Activated CD8-positive, alpha-beta memory T cell treated with anti-CD3 and anti-CD28 coated beads, Interleukin-2, amount 50 U/mL, for 1 hour (primary cell): Measurements from ENCODE around the gene KIAA1671.

ENCODE experiments used
- DNase-seq: peaks from one replicate; pipeline ENCODE4 v3.0.0-alpha.2; 2020; ENCODE audit errors: extremely low read depth

KIAA1671 gene

GRCh38 chr22:24952837-24953383 is 394 bp downstream of the KIAA1671 start:
- DNase-seq, result no peak

DNA sequence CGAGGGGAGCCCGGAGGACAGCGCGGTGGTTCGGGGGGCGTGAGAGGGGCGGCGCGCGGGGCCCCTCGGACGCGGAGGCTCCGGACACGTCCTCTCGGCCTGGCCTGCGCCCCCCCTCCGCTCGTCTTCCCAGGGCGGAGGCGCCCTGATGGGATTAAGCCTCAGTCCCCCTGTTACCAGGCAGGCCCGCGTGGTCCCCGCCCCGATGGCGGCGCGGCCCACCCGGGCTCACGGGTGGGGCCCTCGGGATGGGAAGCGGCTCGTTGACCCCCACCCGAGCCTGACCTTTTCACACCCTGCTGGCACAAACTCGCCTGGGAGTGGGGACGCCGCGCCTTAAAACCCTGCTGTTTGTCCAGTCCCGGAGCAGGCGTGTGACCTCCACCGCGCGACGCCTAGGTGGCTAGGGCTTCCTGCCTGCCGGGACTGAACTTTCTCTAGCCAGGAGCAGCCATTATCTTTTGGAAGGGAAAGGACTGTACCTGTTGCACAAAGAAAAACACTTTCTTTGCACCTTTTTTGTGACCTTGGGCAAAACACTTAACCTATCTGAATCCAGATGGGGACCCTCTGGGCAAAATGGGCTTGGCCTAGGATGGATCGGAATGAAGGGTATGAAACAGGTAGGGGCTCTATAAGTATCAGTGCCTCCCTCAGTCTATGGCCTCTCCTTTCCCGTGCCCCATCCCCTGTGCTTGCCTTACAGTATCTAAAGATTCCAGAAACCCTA is 1.0 kb downstream of the KIAA1671 start:
- DNase-seq, result no peak

DNA sequence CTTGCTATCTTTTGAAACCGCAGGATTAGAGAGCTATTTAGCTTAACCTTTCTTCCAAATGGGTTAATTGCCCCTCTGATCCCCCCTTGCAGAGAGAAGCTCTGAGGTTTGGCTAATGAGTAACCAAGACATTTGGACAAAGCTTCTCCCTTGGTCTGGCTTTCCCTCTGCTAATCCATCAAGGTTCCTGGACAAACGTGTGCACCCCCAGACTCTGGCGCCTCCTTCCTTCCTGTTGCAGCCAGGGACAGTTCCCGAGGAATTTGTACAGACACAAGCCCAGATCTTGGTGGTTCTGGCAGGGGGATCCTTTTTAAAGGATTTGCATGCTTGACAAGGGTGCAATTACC is 1.6 kb downstream of the KIAA1671 start:
- no peak for DNase-seq

- no peak for DNase-seq
Observed at GRCh38 chr22:24954856-24955255, 2.3 kb downstream of the KIAA1671 start.

GRCh38 chr22:24957043-24957442 is 4.5 kb downstream of the KIAA1671 start:
- DNase-seq, result no peak

DNA sequence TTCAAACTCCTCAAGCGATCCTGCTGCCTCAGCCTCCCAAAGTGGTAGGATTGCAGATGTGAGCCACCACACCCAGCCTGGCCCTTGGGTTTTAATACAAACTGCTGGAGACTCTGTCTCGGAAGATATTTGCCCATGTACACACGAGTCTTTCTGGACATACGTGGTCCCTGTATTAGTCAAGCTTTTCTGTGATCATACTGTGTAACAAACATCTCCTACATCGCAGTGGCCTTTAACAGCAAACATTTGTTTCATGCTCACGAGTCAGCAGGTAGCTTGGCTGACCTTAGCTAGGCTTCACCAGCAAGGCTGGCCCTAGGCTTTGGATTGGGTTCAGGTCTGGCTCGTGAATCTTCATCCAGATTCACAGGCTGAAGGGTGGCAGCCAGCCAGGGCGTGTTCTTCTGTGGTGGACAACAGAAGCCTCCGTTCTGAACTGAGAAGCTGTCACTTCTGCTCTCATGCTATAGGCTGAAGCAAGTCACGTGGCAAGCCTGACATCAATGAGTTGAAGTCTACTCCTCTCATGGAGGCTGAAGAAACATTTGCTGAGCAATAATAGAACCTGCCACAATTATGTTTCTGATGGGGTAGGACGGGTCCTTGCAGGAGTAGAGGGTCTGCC is 8.8 kb downstream of the KIAA1671 start:
- DNase-seq, result no peak

DNA sequence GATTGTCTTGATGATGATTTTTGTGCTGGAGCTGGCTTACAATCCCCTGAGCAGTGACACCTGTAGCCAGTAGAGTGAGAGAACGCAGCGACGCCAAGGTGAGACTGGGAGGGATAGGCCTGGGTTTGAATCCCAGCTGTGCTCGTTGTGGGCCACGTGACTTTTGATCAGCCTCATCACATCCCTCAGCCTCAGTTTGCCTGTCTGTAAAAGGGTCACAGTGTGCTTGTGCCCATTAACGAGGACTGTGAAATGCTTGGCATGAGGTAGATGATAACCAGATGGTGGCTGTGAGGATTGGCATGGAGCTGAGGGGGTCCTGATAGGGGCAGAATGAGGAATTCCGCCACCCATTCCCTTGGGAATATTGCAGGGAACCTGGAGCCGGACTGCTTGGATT is 9.6 kb downstream of the KIAA1671 start:
- DNase-seq, result no peak

DNA sequence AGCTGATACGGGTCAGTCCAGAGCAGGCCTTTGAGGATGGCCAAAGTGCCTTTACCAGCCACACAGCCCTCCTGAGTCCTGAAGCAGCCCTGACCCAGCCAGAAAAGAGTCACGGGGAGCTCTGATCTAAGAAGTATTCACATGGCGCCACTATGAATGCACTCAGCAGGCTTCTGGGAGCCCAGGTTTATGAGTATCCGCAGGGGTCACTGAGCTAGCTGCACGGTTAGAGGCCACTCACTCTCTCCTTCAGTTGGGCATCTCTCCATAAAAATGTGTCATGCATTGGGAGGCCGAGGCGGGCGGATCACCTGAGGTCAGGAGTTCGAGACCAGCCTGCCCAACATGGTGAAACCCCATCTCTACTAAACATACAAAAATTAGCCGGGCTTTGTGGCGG is 10.3 kb downstream of the KIAA1671 start:
- no peak for DNase-seq

GRCh38 chr22:24964441-24964840 is 11.9 kb downstream of the KIAA1671 start:
- no peak for DNase-seq

DNA sequence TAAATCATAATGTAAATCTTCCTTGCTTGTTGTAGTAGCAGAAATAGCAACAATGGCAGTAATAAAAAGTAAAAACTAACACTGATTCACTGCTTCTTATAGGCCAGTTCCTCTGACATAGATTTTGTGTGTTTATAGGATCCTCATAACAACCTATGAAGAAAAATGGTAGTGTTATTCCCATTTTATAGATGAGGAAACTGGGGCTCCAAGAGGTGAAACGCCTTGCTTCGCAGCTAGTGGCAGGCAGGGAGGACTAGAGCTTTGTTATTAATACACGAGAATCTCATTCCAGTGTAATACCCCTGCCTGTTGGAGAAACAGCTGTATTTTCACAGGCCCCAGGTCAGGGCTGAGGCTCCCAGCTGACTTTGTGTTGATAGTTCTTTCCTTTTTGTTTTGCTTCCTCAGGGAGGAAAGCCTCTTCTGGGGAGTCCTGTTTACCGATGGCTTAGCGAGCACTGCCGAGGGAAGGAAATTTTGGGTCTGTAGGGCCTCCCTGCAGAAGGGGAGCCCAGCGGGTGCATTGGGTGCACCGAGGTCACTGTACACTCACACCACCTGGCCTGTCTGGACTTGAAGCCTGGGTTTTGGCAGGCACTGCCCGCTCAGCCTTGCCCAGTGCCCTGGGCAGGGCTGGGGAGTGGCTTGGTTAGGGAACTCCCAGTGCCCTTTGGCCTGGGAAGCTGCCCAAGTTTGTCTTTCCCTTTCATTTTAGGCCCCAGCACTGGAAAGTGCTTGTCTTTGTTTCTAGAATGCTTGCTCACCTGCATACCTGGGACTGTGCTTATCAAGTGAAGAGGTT is 13.5 kb downstream of the KIAA1671 start:
- no peak for DNase-seq

GRCh38 chr22:24968066-24968561 is 15.6 kb downstream of the KIAA1671 start:
- no peak for DNase-seq

GRCh38 chr22:24969560-24970301 is 17.2 kb downstream of the KIAA1671 start:
- no peak for DNase-seq

DNA sequence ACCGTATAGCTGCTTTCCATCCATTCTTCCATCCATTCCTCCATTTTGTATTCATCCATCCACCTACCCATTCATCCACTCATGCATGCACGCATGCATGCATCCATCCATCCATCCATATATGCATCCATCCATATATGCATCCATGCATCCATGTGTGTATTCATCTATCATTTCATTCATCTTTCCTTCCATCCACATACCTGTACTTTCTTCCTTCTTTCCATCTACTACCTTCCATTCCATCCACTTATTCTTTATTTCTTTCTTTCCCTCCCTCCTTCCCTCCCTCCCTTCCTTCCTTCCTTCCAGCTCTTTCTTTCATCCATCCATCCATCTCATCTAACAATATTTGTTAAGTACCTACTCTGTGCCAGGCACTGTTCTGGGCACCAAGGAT is 19.9 kb downstream of the KIAA1671 start:
- DNase-seq, result no peak

DNA sequence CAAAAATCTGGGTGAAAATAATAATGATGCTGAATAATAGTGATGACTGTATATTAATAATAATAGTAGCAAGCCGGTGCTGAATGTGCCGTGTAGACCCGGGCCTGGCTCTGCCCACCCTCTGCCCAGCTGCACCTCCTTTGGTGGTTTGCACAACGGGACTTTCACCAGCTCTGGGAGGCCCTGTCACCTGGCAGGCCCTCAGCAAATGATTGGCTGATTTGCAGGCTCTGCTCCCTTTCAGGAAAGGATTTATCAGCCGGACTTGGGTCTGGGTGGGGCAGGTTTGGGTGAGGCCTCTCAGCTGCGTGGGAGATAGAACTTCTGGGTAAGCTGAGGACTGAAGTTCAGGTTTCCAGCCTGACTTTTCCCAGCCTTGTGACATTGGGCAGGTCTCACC is 21.4 kb downstream of the KIAA1671 start:
- DNase-seq, result no peak

- DNase-seq, result no peak
Observed at GRCh38 chr22:24975125-24975640, 22.7 kb downstream of the KIAA1671 start.

DNA sequence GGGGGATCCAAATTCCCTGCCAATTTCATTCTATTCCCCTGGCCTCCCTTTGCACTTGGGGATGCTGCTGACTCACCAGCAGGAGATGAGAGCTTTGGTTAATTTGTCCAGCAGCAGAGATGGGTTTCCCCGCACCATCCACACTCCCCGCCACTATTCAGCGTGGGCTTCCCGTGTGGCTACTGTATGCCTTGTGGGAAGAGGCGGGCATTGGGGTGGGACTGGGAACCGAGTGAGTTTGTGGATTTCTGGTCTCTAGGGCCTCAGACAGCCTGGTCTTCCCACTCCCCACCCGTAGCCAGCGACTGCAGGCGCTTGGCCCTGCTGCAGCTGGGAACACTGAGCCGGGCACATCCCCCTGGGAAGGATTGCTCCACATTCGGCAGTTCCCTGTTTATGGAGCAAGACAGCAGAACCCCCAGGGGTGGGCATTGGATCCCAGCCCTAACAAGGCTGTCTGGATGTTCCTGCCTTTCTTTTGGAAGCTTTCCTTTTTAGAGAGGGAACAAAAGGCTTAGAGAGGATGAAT is 23.4 kb downstream of the KIAA1671 start:
- DNase-seq, result no peak

DNA sequence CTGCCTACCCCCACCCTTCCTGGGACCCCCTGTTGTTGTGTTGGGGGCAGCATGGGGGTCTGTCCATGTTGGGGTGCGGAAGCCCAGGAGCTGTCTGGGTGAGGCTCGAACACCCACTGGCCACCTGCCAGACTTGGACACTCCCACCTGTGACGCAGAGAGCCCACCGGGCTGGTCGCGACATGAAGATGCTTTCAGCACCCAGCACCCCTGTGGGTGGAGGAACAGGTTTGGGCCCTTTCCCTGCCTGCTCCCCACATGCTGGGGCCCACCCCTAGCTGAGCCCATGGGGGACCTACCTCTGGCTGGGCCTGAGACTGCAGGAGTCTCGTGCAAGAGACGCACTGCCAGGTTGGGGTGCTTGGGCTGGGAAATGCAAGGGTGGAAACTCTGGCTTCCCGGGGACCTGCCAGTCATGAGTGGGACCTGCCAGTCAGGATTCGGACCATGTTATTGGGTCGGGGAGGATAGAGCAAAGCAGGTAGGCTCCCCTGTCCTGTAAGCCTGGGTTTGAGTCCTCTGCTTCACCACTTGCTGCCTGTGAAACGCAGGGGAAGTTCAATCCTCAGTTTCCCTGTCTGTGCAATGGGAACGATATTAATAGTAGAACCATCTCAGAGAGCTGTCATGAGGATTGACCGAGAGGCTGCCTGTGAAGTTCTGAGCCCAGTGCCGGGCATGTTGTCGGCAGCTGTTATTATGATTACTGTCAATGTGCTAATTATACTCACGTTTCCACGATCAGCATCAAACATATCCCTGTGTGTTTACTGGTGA is 24.1 kb downstream of the KIAA1671 start:
- DNase-seq, result no peak

GRCh38 chr22:24977370-24978221 is 25.1 kb downstream of the KIAA1671 start:
- DNase-seq, result no peak

DNA sequence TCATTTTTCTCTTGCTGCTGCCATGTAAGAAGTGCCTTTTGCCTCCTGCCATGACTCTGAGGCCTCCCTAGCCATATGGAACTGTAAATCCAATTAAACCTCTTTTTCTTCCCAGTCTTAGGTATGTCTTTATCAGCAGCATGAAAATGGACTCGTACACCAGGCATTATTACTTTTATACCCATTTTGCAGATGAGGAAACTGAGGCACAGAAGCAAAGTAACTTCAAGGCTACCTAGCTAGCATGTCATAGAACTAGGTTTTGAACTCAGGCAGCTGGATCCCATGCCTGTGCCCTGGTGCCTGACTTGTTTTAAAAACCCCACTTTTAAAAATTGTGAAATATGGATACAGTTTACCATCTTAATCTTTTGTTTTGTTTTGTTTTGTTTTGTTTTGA is 25.8 kb downstream of the KIAA1671 start:
- DNase-seq, result no peak

- DNase-seq, result no peak
Observed at GRCh38 chr22:24981066-24981465, 28.6 kb downstream of the KIAA1671 start.
